ENCODE measurements around the gene CLEC2D.

GRCh38 chr12:9697619-9698018 is 28.1 kb downstream of the CLEC2D start:
- TF ChIP-seq CTCF (IDR thresholded peaks at IDR 0.05) (no peak), POLR2A (IDR thresholded peaks at IDR 0.05) (no peak)
